Measurements from ENCODE around the gene ARHGAP26. TPM values are rescaled to one million over a fixed set of nuclear protein-coding genes. Genes with fewer than 3 reads are reported as not detected.
A peak's percentile ranks its signal among the peaks of the same experiment; 100 is the strongest.

ARHGAP26 gene
- total RNA-seq, 1 experiment from 2014 or later: 54.3 TPM

DNA sequence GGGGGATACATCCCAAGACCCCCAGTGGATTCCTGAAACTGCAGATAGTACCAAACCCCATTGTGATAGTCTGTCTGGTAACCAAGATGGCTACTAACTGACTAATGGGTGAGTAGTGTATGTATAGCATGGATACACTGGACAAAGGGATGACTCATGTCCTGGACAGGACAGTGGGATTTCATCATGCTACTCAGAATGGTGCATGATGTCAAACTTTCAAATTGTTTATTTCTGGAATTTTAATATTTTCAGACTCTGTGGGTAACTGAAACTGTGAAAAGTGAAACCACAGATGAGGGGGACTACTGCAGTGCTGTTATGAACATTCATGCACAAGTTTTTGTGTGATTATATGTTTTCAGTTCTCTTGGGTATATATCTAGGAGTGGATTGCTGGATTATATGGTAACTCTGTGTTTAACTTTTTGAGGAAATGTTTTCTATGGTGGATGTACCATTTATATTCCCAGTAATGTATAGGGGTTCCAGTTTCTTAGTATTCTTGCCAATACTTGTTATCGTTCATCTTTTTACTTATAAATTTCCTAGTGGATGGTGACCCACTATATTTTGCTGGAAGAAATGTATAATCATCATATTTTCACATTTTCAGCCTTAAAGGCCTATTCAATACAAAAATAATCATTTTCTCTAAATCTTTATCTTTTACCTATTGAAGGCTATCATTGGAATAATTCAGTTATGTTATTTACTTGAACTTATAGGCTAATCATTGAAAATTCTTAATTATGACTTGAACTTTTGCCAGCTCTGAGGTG is 492.4 kb downstream of the ARHGAP26 start:
- peak; percentile 95 for DNase-seq (ENCODE audit: unreplicated experiment)
- Mint-ChIP-seq H3K4me3 (ENCODE audit: unreplicated experiment) (peak overlapping the region; percentile 7), H3K36me3 (ENCODE audit: insufficient read depth, unreplicated experiment) (no peaks in the 10 kb centered on the region), H3K9me3 (ENCODE audit: unreplicated experiment) (peaks cover 4% of the 10 kb centered on the region), H3K27ac (ENCODE audit: low read depth, unreplicated experiment) (peak overlapping the region; percentile 61), H3K27me3 (ENCODE audit: insufficient read depth, unreplicated experiment) (no peaks in the 10 kb centered on the region), H3K4me1 (ENCODE audit: insufficient read depth, unreplicated experiment) (peaks cover 35% of the 10 kb centered on the region)
- TF ChIP-seq, protein P1, sequence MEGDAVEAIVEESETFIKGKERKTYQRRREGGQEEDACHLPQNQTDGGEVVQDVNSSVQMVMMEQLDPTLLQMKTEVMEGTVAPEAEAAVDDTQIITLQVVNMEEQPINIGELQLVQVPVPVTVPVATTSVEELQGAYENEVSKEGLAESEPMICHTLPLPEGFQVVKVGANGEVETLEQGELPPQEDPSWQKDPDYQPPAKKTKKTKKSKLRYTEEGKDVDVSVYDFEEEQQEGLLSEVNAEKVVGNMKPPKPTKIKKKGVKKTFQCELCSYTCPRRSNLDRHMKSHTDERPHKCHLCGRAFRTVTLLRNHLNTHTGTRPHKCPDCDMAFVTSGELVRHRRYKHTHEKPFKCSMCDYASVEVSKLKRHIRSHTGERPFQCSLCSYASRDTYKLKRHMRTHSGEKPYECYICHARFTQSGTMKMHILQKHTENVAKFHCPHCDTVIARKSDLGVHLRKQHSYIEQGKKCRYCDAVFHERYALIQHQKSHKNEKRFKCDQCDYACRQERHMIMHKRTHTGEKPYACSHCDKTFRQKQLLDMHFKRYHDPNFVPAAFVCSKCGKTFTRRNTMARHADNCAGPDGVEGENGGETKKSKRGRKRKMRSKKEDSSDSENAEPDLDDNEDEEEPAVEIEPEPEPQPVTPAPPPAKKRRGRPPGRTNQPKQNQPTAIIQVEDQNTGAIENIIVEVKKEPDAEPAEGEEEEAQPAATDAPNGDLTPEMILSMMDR (IDR thresholded peaks at IDR 0.05; ENCODE audit: unreplicated experiment): no peak
- BruUV-seq (replicated peaks): no TSS peak
- CTCF ChIA-PET: interaction anchor here (0.8 kb wide), 1 partner anchor 13 kb away, joined by 4 read pairs; no protein-coding TSS in a partner anchor
- POLR2A ChIA-PET: interaction anchor here (0.6 to 1.9 kb wide), 4 partner anchors 9 to 37 kb away, joined by 3 to 6 read pairs (median 3); no protein-coding TSS in a partner anchor
- intact Hi-C loops (cut with micrococcal nuclease): loop anchor here (1.0 to 5.0 kb wide), 5 partner anchors 18 to 134 kb away; no protein-coding TSS in a partner anchor

DNA sequence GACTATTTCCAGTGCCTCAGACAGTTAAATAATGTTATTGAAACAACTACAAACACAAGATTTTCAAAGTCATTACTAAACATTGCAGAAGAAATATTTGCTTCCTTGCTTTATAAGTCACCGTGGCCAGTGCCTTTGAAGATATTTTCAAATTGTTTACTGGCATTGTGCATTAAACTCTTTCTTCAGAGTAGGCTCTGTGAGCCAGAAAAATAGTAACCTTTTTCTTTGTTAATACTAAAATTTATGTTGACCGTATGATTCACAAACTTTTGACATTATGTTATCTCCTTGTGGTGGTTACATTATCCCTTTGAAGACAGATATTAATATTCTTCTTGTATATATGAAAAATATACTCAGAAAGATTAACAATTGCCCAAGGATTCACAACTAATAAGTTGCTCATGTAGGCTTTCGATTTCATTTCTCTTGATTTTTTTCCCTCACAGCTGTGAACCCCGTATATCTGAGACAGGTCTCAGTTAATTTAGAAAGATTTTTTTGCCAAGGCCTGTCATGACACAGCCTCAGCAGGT is 493.2 kb downstream of the ARHGAP26 start:
- CTCF ChIA-PET: interaction anchor here (0.8 kb wide), 1 partner anchor 14 kb away, joined by 4 read pairs; no protein-coding TSS in a partner anchor
- H3K9me3 Mint-ChIP-seq (ENCODE audit: unreplicated experiment): peaks cover 11% of the 10 kb centered on the region
- POLR2A ChIA-PET: interaction anchor here (0.6 to 1.9 kb wide), 6 partner anchors 9 to 229 kb away, joined by 3 to 6 read pairs (median 3); no protein-coding TSS in a partner anchor
- no TSS peak for BruUV-seq (replicated peaks)
- H3K36me3 Mint-ChIP-seq (ENCODE audit: insufficient read depth, unreplicated experiment): no peaks in the 10 kb centered on the region
- intact Hi-C loops (cut with micrococcal nuclease): loop anchor here (2.0 to 5.0 kb wide), 4 partner anchors 61 to 133 kb away; no protein-coding TSS in a partner anchor
- no peaks in the 10 kb centered on the region for H3K27me3 Mint-ChIP-seq (ENCODE audit: insufficient read depth, unreplicated experiment)
- no peak overlapping the region for H3K4me3 Mint-ChIP-seq (ENCODE audit: unreplicated experiment)
- TF ChIP-seq, protein P1 (IDR thresholded peaks at IDR 0.05; ENCODE audit: unreplicated experiment): no peak
- H3K27ac Mint-ChIP-seq (ENCODE audit: low read depth, unreplicated experiment): peak overlapping the region; percentile 50
- no peak for DNase-seq (ENCODE audit: unreplicated experiment)
- peaks cover 31% of the 10 kb centered on the region for H3K4me1 Mint-ChIP-seq (ENCODE audit: insufficient read depth, unreplicated experiment)

DNA sequence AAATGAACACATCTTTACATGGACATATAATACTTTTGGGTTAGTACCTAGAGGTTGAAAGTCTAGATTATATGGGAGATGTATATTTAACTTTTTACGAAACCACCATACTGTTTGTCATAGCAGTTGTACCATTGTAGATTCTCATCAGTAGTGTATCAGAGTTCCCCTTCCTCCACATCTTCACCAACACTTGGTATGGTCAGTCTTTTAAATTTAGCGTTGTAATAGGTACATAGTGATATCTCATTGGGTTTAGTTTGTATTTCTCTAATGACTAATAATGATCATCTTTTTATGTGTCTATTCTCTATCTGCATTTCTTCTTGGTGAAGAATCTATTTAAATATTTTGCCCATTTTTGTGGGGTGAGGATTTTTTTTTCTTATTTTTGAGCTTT is 495.8 kb downstream of the ARHGAP26 start:
- TF ChIP-seq, protein P1 (IDR thresholded peaks at IDR 0.05; ENCODE audit: unreplicated experiment): no peak
- no TSS peak for BruUV-seq (replicated peaks)
- POLR2A ChIA-PET: interaction anchor here (0.6 to 0.7 kb wide), 3 partner anchors 22 to 137 kb away, joined by 3 read pairs; partner anchors contain the start of gene NR3C1
- no peaks in the 10 kb centered on the region for H3K27me3 Mint-ChIP-seq (ENCODE audit: insufficient read depth, unreplicated experiment)
- no peaks in the 10 kb centered on the region for H3K36me3 Mint-ChIP-seq (ENCODE audit: insufficient read depth, unreplicated experiment)
- no peak overlapping the region for H3K27ac Mint-ChIP-seq (ENCODE audit: low read depth, unreplicated experiment)
- DNase-seq (ENCODE audit: unreplicated experiment): no peak
- peaks cover 23% of the 10 kb centered on the region for H3K4me1 Mint-ChIP-seq (ENCODE audit: insufficient read depth, unreplicated experiment)
- CTCF ChIA-PET: interaction anchor here (0.6 kb wide), 1 partner anchor 95 kb away, joined by 3 read pairs; no protein-coding TSS in a partner anchor
- H3K4me3 Mint-ChIP-seq (ENCODE audit: unreplicated experiment): no peak overlapping the region
- peaks cover 28% of the 10 kb centered on the region for H3K9me3 Mint-ChIP-seq (ENCODE audit: unreplicated experiment)
- intact Hi-C loops (cut with micrococcal nuclease): no loop called here

GRCh38 chr5:143267186-143267585 is 497.0 kb downstream of the ARHGAP26 start:
- intact Hi-C loops (cut with micrococcal nuclease): no loop called here
- TF ChIP-seq, protein P1 (IDR thresholded peaks at IDR 0.05; ENCODE audit: unreplicated experiment): no peak
- POLR2A ChIA-PET: interaction anchor here (0.7 kb wide), 2 partner anchors 514 to 555 kb away, joined by 3 to 4 read pairs; no protein-coding TSS in a partner anchor
- no TSS peak for BruUV-seq (replicated peaks)
- DNase-seq (ENCODE audit: unreplicated experiment): no peak
- Mint-ChIP-seq H3K9me3 (ENCODE audit: unreplicated experiment) (peaks cover 28% of the 10 kb centered on the region), H3K36me3 (ENCODE audit: insufficient read depth, unreplicated experiment) (peaks cover 4% of the 10 kb centered on the region), H3K27me3 (ENCODE audit: insufficient read depth, unreplicated experiment) (no peaks in the 10 kb centered on the region), H3K27ac (ENCODE audit: low read depth, unreplicated experiment) (no peak overlapping the region), H3K4me3 (ENCODE audit: unreplicated experiment) (no peak overlapping the region), H3K4me1 (ENCODE audit: insufficient read depth, unreplicated experiment) (peaks cover 15% of the 10 kb centered on the region)
- CTCF ChIA-PET: interaction anchor here (1.0 kb wide), 1 partner anchor 558 kb away, joined by 3 read pairs; no protein-coding TSS in a partner anchor

All from MCF 10A (cell line).